Activated effector memory CD4-positive, alpha-beta T cell treated with anti-CD3 and anti-CD28 coated beads, Interleukin-2, amount 50 U/mL, for 16 hours (primary cell): ENCODE data around the gene HIRIP3.
"Not testable (repeated sequence)": the region's sequence is repeated elsewhere in the genome, so short reads cannot be mapped to it uniquely, and the experiment has no call there.

Experiments used
- DNase-seq: peaks from one replicate; pipeline ENCODE4 v3.0.0-alpha.2; 2020

HIRIP3 gene

DNA sequence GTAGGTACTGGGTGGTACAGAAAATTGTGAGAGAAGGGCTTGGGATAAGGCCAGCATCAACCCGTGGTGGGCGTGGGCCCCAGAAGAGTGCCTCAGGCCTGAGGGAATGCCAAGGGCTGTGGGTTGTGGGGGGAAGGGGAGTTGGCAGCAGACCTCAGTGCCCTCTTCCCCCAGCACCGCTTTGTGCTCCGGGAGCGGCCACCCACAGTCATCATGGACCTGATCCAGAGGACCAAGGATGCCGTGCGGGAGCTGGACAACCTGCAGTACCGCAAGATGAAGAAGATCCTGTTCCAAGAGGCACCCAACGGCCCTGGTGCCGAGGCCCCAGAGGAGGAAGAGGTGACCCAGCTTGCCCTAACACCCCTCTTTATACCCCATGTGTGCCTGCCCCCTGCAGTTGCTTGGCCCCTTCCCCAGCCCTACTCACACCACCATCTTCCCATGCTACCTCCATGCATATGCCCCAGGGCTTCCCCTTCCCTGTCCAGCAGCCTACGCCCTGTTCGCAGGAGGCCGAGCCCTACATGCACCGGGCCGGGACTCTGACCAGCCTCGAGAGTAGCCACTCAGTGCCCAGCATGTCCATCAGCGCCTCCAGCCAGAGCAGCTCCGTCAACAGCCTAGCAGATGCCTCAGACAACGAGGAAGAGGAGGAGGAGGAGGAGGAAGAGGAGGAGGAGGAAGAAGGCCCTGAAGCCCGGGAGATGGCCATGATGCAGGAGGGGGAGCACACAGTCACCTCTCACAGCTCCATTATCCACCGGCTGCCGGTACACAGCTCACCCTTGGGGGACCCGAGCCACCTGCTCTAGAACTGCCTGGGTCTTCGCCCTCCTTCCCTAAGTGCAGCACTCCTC is 12.6 kb downstream of the HIRIP3 start:
- DNase-seq, result no peak

DNA sequence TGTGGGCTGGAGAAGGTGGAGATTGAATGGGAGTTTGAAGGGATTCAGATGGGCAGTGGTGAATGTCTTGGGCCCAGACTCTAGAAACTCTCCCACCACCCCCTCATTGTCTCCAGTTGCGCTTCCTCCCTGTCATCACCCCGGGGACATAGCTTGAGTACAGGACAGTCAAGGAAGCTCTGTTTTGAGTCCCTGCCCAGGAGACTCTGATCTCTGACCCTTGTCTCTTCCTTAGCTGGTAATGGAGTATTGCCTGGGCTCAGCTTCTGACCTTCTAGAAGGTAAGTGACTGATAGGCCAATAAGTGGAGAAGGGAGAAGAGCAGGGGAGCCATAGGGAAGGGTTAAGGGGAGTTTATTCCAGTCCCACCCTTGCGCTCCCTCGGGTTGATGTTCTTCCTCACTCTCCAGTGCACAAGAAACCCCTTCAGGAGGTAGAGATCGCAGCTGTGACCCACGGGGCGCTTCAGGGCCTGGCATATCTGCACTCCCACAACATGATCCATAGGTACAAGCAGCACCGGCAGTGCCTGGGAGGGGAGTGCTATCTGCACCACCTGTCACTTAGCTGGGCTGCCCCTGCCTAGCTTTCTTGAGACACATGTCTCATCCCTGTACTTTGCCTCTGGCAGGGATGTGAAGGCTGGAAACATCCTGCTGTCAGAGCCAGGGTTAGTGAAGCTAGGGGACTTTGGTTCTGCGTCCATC is 16.7 kb downstream of the HIRIP3 start:
- DNase-seq, result no peak

- DNase-seq, result no peak
These were observed 17.3 kb downstream of the HIRIP3 start for GRCh38 chr16:29978081-29978480.

GRCh38 chr16:29977063-29977825 is 18.2 kb downstream of the HIRIP3 start:
- no peak for DNase-seq

- no peak for DNase-seq
These were observed 19.5 kb downstream of the HIRIP3 start for GRCh38 chr16:29975811-29976511.

GRCh38 chr16:29975134-29975538 is 20.3 kb downstream of the HIRIP3 start:
- DNase-seq, result no peak

DNA sequence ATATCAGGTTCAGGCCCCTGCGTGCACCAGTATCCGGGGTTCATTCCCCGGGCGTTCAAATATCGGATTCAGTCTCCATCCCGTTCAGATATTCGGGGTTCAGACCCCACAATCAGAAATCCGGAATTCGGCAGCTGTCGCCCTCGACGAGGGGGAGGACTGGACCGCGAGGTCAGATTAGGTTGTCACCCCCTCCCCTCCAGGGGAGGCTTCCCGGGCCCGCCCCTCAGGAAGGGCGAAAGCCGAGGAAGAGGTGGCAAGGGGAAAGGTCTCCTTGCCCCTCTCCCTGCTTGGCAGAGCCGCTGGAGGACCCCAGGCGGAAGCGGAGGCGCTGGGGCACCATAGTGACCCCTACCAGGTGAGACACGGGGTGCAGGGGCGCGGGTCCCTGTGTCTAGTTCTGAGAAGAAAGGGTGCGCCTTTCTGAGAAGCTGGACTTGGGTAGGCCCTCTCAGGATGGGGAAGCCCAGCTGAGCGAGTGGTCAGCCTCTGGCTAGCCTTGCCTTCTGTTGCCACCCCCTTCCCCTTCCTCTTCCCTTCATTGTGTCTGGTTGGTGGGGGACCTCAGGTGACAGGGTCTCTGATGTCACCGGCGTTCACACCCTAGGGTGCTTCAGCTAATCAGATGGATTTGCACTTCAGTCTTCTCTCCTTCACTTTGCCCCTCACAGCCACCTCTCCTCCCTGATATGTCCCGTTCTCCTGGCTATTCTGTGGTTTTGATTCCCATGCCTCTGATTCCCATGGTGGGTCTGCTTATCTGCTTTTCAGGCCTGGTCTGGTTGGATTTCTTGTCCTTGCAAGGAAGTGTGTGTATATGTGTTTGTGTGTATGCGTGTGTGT is 20.9 kb downstream of the HIRIP3 start:
- peak; percentile 65 for DNase-seq

GRCh38 chr16:29973384-29974246 is 21.8 kb downstream of the HIRIP3 start, which contains the start of gene TAOK2:
TSS of gene TAOK2 (plus strand) at chr16:29973868. CDS start at chr16:29977773, 3,905 bp downstream.
- peak; percentile 97 for DNase-seq

GRCh38 chr16:29972992-29973383 is 22.4 kb downstream of the HIRIP3 start:
- DNase-seq, result no peak

- peak; percentile 55 for DNase-seq
These were observed 22.9 kb downstream of the HIRIP3 start for GRCh38 chr16:29972500-29972899.

- peak; percentile 44 for DNase-seq
These were observed 24.1 kb downstream of the HIRIP3 start for GRCh38 chr16:29971304-29971703.

- DNase-seq, result peak; percentile 24
These were observed 27.2 kb downstream of the HIRIP3 start for GRCh38 chr16:29968205-29968604.

- peak; percentile 62 for DNase-seq
These were observed 32.2 kb downstream of the HIRIP3 start for GRCh38 chr16:29963021-29963743.

- peak; percentile 60 for DNase-seq
These were observed 32.9 kb downstream of the HIRIP3 start for GRCh38 chr16:29962344-29962994.

DNA sequence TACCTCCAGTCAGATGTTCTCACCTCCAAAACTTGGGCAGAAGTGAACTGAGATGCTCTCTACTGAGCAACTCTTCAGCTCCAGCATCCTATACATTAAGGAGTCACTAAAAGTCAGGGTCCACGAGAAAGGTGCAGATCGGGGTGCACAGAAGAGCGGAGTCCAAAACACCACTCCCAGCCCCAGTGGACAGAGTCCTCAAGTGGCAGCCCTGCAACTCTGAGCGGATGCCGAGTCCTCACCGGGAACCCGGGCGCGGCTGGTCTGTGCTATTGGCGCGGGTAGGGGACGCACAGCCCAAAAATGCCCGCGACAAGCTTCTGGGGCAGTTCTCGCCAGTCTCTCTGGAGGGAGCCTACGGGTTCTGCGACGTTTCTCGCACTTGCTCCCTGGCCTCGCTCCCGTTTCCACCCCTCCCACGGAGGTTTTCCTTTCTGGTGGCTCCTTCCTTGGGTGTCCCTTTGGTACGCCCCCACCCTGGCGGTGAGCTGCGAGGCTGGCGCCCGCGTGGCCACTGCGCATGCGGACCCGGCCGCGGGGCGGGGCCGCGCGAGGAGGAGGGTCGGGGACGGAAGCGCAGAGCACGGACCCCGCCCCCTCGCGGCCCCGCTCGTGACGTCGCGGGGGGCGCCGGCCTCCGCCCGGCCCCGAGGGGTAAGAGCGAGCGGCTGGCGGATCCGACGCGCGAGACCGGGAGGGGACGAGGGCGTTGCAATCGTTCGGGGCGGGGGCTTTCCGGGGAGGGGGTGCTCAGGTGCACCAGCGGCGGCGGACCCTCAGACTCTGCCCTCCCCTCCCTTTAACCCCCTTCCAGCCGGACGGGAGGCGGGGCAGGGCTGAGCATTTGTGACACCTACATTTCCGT is 33.7 kb downstream of the HIRIP3 start, which contains the start of gene TMEM219:
TMEM219 (plus strand) TSS at position 601 of the 865 bp plus-strand sequence. CDS start 1,065 bp downstream, outside the sequence.
- DNase-seq, result peak; percentile 98

GRCh38 chr16:29961127-29961478 is 34.3 kb downstream of the HIRIP3 start:
- no peak for DNase-seq

GRCh38 chr16:29959821-29960220 is 35.6 kb downstream of the HIRIP3 start:
- not testable (repeated sequence) for DNase-seq

GRCh38 chr16:29959293-29959692 is 36.1 kb downstream of the HIRIP3 start:
- DNase-seq, result peak; percentile 50
